NCI-H2196 (cell line): ENCODE data around the gene GALNT12.

Source experiments
- DNase-seq: peaks from one replicate; lab custom pipeline; 2025; ENCODE audit not compliant: unreplicated experiment; lab: John Stamatoyannopoulos, UW

Gene GALNT12

DNA sequence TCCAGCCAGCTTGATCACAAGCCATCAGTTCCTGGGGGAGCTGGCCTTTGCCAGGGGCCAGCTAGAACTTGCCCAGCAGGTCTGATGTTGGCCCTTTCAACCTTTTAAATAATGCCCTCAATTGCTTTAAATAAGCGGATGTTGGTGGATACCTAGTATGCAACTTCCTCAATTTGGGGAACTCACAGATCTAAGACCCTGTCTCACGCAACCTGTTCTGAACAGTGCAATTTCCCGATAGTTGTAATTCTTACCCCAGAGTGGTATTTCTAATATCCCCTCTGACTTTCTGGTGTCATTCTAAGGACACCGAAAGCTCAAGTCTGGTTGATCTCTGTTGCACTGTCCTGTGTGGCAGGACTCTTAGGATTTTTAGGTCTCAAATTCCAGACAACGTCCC is 23.1 kb downstream of the GALNT12 start:
- DNase-seq: no peak

DNA sequence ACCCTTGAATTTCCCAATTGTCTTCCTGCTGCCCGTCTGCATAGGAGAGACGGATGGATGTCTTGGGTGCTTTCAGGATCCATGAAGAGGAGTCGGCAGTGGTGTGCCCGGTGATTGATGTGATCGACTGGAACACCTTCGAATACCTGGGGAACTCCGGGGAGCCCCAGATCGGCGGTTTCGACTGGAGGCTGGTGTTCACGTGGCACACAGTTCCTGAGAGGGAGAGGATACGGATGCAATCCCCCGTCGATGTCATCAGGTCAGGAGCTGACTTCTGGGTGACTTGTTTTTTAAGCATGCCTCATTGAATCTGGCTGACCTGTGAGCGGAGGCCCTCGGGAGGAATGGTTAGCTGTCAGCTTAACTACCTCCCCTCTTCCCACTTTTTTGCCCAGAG is 24.2 kb downstream of the GALNT12 start:
- no peak for DNase-seq

DNA sequence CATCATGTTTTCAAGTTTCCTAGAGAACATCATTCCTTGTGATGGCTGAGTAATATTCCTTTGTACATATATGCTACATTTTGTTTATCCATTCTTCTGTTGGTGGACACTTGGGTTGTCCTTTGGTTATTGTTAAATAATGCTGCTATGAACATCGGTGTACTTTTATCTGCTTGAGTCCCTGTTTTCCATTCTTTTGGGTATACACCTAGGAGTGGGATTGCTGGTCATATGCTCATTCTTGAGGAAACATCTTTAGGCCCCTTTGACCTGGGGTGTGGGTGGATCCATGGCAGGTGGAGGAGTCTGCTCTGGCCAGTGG is 25.3 kb downstream of the GALNT12 start:
- no peak for DNase-seq

DNA sequence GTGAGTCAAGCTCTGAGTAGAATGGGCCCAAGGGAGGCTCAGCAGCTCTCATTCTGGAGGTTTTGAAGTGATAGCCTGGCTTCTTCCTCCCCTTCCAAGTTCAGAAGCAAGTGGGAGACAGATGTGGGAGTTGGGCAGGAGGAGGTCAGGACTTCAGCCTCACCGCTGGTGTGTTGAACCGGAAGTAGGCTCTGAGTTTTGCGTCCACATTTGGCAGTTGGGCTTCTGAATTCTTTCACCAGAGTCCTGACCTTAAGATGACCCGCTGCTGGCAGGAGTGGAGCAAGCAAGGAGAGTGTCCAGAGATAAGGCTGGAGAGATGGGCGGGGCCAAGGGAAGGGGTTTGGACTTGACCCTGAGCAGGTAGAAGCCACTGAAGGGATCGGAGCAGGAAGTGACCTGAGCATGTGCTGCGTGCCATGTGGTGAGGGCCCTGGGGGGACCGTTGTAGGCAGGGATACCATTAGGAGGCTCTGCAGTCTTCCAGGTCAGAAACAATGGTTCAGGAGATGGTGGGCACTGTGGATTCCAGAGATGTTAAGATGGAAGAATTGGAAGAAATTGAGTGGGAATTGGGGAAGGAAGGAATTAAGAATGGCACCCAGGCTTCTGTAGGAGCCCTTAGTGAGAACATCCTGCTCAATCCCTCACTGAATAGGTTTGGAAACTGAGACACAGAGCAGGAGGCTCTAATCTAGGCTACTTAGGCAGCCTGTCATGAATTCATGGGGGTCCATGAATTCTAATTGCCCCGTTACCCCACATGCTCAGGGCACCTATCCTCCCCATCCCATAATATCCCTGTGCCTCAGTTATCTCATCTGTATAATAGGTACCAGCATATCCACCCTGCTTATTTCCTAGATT is 25.9 kb downstream of the GALNT12 start:
- DNase-seq: no peak

DNA sequence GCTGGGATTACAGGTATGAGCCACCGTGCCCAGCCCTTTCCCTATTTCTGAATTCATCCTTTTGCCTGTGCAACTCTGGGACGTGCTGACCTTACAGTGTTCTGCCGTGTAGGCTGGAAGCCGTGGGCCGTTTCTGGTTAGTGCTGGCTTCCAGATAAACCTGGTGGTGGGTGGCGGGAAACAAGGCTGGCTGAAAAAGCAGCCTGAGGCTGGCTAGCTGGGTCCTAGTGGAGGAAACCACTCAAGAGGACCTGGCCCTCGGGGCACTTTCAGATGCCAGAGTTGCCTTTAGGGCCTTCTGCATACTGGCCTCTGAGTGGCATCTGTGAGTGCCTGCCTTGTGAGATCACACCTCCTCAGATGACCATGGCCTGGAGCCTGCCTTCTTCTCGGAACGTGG is 26.9 kb downstream of the GALNT12 start:
- no peak for DNase-seq

DNA sequence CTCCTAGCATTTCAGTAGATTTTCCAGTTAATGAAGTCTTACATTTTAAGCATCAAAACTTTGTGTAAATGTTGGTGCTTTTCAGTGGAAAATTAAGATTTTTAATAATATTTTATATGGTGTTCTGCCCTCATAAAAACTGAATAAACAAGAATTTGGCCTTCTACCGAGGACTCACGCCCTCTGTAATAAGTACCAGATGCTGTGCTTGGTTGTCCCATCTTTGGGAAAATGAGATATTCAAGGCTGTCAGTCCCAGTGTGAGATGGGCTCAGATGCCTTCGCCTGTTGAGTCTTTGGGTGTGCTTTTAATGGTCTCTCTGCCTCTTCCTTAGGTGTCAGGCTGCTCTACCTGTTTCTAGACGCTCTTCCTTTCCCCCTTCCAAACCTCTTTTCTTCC is 28.7 kb downstream of the GALNT12 start:
- DNase-seq: no peak

DNA sequence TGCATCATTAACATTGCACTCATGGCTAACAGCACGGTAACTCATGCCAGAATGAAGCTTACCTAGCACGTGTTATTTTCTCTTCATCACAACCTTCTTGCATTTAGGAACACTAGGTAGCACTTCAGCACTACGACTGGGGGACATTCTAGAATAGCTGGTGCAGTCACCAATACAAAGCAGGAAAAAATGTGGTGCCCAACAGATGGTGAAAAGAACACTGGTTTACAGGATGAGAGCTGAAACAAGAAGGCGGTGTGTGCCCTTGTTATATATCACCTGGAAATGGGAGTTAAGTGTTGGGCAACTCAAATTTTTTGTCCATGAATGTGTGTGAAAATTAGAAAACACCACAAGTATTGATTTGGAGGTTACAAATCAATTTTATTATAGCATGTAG is 30.0 kb downstream of the GALNT12 start:
- DNase-seq: no peak

DNA sequence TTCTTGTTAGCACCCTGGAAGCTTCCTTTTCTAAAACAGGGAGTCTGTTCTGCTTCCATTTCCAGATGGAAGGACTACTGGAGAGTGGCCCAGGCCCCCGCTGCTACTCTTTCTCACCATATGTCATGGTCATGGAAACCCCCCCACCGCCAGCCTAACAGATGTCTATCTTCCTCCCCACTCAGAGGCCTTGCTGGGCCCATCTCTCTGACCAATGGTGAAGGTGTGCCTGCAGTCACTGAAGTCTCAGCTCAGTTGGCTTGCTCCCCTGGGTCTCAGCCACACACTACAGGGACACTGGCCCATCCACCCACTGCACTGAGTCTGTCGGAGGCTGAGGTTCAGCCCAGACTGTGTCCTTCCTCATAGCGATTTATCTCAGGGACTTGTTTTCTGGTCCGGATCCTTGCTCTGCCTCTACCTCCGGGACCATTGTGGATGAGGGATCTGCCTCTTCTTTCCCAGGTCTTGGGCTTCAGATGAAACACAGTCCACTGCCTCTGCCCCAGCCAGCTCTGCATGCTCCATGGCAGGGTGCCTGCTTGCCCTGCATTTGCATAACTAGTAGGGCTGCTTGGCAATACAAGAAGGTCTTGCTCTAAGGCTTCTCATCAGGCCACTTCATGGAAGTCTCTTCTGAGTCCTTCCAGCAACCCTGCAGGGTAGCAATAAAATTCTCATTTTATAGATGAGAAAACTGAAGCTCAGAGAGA is 30.8 kb downstream of the GALNT12 start:
- no peak for DNase-seq

DNA sequence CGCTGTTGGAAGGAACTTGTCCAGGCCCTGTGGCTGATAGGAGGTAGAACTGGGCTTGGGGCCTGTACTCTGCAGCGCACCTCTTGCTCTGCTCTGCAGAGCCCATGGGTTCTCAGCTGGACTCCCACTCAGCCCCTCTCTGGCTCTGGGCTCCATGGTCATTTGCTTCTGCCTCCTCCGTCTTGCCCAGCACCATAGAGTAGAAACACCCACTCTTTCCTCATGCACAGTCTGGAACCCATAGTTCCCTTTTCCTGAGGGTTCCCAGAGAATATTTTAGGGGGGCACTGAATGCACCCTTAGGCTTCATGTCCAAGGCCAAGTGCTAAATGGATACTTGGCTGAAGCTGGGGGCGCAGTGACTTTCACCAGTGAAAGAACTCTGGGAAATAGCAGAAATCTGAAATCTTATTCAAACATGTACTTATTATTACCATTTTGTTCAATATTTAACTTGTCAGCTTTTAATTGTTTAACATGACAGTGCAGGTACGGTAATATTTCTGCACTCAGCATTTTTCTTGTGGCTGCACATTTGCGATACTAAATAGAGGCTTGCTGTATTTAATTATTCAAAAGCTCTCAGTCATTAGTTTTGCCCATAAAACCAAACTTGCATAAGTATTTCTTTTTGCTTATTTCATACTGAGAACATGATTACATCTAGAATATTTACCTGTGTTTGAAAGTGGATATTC is 31.5 kb downstream of the GALNT12 start:
- no peak for DNase-seq

DNA sequence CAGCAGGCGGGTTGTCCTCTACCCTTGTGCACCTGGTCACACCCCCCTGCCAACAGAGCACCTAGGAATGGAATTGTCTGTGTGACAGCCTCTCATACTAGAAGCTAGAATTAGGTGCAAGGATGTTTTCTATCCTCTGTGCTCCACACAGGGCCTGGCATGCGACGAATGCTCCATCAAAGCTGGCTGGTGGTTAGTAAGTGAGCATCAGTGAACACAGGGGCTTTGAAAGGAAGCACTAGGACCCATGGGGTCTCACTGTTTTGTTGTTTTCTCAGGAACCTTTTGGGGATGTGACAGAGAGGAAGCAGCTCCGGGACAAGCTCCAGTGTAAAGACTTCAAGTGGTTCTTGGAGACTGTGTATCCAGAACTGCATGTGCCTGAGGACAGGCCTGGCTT is 32.3 kb downstream of the GALNT12 start:
- DNase-seq: no peak

DNA sequence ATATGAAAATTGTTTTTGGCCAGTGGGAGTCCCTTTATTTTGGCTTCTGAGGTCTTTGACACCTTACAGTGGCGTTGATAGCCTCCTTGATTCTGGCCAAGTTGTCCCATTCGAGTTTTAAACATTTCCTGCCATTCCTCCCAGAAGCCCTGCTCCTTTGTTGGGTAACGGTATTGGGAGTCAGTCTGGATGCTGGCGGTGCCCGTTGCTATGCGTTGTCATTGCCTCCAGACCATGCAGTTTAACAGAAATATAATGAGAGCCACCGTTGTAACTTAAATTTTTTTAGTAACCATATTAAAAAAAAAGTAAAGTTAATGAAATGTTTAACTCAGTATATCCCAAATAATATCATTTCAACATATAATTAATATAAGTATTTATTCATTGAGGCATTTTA is 35.0 kb downstream of the GALNT12 start:
- DNase-seq: no peak

DNA sequence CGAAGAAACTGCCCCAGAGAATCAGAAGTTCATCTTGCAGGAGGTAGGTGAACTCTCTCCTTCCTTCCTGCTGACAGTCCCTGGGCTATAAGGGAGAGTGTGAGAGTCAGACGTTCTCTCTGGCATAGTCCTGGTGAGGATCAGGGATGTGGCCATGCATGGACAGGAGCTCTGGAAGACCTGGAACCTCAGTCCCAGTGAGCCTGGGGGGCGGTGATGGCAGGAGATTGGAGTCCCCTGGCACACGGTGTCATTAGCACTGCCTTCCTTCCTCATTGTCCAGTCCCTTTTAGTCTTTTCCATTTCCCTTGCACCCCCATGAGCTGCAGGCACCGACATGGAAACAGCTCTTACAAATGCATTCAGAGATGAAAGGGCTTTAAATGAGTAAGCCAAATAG is 38.6 kb downstream of the GALNT12 start:
- DNase-seq: no peak

DNA sequence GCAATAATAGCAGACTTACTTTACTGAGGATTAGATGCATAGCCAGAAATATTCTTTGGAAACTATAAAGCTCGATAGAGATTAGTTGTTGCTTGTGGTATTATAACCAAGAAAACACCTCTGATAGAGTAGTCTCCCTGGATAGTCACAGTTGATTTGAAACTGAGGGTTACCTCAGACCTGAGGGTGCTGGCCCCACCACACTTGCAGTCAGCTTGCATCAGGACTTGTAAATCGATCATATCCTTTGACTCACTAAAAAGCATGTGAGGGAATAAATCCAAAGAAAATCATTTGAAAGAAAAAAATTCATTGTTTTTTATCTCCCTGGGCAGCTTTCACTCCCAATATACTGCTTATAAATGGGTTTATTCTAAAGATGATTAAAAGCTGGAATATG is 39.4 kb downstream of the GALNT12 start:
- no peak for DNase-seq

DNA sequence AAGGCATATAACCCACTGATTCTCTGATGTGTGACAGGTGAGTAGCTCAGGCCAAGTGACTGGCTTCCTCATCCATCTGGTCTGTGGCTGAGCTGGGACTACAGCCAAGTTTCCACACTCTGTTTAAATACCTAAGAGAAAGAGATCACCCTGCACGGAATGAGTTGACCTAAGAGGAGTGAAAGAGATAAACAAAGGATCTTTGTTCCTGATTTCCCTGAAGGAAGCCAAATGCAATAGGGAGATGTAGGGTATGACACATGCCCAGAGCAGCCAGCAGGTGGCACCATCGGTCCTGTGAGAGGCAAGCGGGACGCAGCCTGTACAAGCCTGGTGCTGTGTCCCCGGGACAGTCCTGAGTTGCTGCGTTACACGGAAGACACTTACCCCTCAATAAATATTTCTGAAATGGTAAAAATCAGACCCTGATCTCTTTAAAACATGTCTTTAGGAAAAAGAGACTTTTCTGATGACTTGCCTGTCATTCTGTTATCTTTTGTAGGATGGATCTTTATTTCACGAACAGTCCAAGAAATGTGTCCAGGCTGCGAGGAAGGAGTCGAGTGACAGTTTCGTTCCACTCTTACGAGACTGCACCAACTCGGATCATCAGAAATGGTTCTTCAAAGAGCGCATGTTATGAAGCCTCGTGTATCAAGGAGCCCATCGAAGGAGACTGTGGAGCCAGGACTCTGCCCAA is 41.1 kb downstream of the GALNT12 start:
- peak; percentile 91 for DNase-seq

DNA sequence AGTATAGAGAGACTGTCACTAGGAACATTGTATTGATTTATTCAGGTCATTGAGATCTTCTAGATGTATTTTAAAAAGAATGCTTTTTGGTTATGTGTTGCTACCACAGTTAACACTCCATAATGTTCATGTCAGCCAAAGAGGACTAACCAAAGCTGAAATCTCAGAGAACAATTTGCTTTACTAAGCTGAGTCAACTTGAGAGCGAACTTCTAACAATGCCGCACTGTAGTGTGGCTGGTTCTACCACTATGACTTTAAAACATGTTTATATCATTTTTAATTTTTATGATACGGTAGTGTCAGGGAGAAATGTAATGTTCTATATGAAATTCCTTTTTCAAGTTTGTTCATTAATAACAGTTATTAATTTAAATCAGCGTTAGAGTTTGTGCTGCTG is 42.1 kb downstream of the GALNT12 start:
- DNase-seq: no peak

DNA sequence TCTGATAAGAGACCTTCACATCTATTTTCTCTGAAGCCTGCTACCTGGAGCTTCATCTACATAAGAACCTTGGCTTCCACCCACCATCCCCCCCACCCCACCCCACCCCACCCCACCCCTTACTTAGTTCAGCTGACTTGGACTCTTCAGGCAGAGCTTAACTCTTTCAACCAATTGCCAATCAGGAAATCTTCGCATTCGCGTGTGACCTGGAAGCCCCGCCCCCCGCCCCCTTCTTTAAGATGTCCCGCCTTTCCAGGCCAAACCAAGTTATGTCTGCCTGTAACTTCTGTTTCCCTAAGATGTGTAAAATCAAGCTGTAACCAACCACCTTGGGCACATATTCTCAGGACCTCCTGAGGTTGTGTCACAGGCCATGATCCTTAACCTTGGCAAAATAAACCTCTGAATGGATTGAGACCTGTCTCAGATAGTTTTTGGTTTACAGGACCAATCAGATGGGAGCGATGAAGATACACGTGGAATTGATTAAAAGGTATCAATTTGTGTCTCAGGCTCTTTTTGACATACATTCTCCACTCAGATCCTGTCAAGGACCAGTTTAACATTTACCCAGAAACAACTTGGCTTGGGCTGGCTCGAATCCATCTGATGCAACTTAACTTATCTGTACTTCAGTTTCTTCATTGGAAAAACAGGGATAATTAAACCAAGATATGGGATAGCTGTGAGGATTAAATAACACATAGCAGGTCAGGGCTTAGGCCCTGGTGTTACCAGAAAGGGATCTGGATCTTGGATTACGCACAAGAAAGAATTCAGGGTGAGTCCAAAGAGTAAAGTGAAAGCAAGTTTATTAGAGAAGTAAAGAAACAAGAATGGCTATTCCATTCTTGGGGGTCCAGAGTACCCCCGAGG is 43.6 kb downstream of the GALNT12 start:
- no peak for DNase-seq

DNA sequence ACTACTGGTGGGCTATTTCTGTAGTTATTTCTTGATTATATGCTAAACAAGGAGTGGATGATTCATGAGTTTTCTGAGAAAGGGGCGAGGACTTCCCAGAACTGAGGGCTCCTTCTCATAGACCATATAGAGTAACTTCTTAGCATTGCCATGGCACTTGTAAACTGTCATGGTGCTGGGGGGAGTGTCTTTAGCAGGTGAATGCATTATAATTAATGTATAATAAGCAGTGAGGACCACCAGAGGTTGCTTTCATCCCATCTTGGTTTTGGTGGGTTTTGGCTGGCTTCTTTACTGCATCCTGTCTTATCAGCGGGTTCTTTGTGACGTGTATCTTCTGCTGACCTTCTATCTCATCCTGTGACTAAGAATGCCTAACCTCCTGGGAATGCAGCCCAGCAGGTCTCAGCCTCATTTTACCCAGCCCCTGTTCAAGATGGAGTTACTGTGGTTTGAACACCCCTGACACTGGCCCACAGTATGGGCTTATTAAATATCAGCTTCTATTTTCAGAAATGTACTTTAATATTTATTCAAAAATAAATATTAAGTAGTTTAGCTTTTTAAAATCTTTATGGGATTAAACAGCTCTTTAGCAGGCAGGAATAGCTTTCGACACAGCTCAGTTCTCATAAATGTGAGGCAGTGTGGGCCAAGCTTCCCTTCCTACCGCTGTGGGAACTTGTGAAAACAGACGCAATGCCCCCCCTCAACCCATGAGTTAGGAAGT is 44.4 kb downstream of the GALNT12 start:
- DNase-seq: no peak

DNA sequence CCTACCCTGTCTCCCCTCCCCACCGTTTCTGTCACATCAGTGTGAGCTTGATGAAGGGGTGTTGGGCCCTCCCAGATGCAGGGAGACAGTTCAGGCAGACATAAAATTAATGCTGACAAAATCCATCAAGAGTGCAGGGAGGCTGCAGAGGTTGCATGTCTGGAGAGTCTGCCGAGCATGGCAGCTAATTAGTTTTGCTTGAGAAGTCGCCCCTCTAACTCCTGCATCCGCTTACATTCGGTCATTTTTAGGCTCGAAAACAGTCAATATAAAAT is 44.9 kb downstream of the GALNT12 start:
- DNase-seq: no peak

DNA sequence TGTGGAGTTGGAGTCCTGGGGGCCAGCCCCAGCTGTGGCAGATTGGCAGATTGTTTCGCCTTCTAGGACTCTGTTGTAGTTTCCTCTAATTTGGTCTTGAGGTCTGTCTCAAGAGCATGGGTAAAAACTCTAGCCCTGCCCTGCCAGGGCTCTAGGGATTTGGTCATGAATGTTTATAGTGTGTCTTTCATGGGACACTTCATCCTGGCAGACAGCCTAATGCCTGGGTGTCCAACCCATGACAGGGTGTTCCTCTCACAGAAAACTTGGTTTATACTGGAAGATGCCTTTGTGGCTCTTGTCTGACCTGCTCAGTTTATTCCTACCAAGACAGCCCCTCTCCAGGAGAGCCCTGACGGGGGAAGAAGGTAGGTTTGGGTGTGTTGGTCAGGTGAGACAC is 45.5 kb downstream of the GALNT12 start:
- DNase-seq: no peak

DNA sequence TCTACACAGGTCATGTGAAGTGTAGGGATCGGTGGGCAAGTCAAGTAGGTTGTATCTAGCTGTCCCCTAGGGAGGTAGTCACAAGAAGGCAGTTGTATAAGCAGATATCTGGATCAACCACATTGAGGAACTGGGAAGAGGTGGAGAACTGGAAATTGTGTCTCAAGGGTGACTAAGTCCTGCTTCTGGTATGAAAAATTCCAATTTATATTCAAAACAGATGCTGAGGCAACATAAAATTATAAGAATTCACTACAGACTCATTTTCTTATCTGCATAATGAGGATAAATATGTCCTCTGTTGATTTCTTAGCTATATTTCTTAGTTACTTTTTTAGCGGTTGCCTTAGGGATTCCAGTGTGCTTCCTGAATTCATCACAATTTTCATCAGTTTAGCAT is 46.8 kb downstream of the GALNT12 start:
- no peak for DNase-seq
